ENCODE measurements around the gene IRF3. TPM values are rescaled to one million over a fixed set of nuclear protein-coding genes. Genes with fewer than 3 reads are reported as not detected.
A peak's percentile ranks its signal among the peaks of the same experiment; 100 is the strongest.

IRF3 gene
- total and polyA plus RNA-seq, 2 of the 4 experiments (the other 2 are of a cell fraction), result 39.6 to 65.2 TPM

DNA sequence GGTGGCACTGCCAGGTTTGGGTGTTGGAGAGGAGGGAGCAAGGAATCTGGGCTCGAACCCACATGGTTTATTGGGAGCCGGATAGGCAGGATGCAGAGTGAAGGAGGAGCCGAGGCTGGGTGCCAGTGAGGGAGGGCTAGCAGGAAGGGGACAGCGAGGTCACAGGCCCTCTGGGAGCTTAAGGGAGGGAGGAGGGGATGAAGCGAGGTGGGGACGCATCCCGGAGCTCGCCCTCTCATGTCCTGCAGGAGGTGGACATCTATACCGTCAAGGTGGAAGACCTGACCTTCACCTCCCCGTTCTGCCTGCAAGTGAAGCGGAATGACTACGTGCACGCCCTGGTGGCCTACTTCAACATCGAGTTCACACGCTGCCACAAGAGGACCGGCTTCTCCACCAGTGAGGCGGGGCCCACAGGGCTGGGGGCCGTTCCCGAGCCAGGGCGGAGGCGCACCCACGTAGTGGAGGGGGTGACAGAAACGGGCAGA, 20.2 kb upstream of the IRF3 start:
- in situ Hi-C loops (cut with MboI; ENCODE audit: low sequenced_read_pairs) (loop anchor here (10.0 kb wide), 1 partner anchor 169 kb away; the partner anchor contains the start of gene PTOV1), dilution Hi-C loops (cut with HindIII; ENCODE audit: low sequenced_read_pairs, unreplicated experiment) (no loop called here), intact Hi-C loops (cut with micrococcal nuclease) (no loop called here)
- no peak for TF ChIP-seq CTCF (conservative IDR thresholded peaks at IDR 0.05; ENCODE audit: low read depth, low read length)
- TF ChIP-seq NFE2L2 (IDR thresholded peaks at IDR 0.05; ENCODE audit: low read depth, low read length), result no peak
- no peak for TF ChIP-seq RFX5 (IDR thresholded peaks at IDR 0.05; ENCODE audit: low read depth, low read length)
- no peak for TF ChIP-seq SMC3 (IDR thresholded peaks at IDR 0.05; ENCODE audit: low read depth, low read length)
- TF ChIP-seq FOS (IDR thresholded peaks at IDR 0.05; ENCODE audit: low read depth, low read length), result no peak
- no peak for TF ChIP-seq POLR2A (IDR thresholded peaks at IDR 0.05; ENCODE audit: low read depth, low read length)
- no peak for TF ChIP-seq MXI1 (IDR thresholded peaks at IDR 0.05; ENCODE audit: borderline replicate concordance, low read depth, low read length)
- TF ChIP-seq, protein P1, sequence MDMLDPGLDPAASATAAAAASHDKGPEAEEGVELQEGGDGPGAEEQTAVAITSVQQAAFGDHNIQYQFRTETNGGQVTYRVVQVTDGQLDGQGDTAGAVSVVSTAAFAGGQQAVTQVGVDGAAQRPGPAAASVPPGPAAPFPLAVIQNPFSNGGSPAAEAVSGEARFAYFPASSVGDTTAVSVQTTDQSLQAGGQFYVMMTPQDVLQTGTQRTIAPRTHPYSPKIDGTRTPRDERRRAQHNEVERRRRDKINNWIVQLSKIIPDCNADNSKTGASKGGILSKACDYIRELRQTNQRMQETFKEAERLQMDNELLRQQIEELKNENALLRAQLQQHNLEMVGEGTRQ (IDR thresholded peaks at IDR 0.05; ENCODE audit: low read depth, low read length), result no peak
- TF ChIP-seq CEBPB (IDR thresholded peaks at IDR 0.05; ENCODE audit: low read depth, low read length), result no peak
- no peak for TF ChIP-seq MAFK (IDR thresholded peaks at IDR 0.05; ENCODE audit: low read depth, low read length)
- no peak for TF ChIP-seq RAD21 (IDR thresholded peaks at IDR 0.05; ENCODE audit: low read length)
- TF ChIP-seq BHLHE40 (IDR thresholded peaks at IDR 0.05; ENCODE audit: low read depth, low read length), result no peak
- TF ChIP-seq RCOR1 (IDR thresholded peaks at IDR 0.05; ENCODE audit: insufficient replicate concordance, low read length), result no peak
- TF ChIP-seq CHD1 (IDR thresholded peaks at IDR 0.05; ENCODE audit: low read depth, low read length), result no peak
- TF ChIP-seq, protein P2, sequence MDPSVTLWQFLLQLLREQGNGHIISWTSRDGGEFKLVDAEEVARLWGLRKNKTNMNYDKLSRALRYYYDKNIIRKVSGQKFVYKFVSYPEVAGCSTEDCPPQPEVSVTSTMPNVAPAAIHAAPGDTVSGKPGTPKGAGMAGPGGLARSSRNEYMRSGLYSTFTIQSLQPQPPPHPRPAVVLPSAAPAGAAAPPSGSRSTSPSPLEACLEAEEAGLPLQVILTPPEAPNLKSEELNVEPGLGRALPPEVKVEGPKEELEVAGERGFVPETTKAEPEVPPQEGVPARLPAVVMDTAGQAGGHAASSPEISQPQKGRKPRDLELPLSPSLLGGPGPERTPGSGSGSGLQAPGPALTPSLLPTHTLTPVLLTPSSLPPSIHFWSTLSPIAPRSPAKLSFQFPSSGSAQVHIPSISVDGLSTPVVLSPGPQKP (IDR thresholded peaks at IDR 0.05; ENCODE audit: borderline replicate concordance, low read depth, low read length), result no peak
- no peak for TF ChIP-seq MAZ (IDR thresholded peaks at IDR 0.05; ENCODE audit: borderline replicate concordance, low read depth, low read length)
- Histone ChIP-seq H3K18ac (ENCODE audit: low read depth, low read length) (no peak overlapping the region), H4K5ac (ENCODE audit: low read depth, low read length) (no peak overlapping the region), H4K91ac (ENCODE audit: insufficient read depth, low read depth, low read length) (no peak overlapping the region), H4K20me1 (ENCODE audit: insufficient read depth, low read length) (peaks cover 36% of the 10 kb centered on the region), H3K23ac (ENCODE audit: low read depth, low read length) (no peak overlapping the region), H3K4ac (ENCODE audit: low read depth, low read length) (no peak overlapping the region), H2AK9ac (replicated peaks; ENCODE audit: low read depth, low read length, poor library complexity) (no peak overlapping the region), H3K4me1 (ENCODE audit: control insufficient read depth, insufficient read depth, low read length) (peaks cover 7% of the 10 kb centered on the region), H3K9me1 (ENCODE audit: insufficient read depth, low read length) (peaks cover 5% of the 10 kb centered on the region; the same call in 1 of the 2 replicates), H3K36me3 (ENCODE audit: control insufficient read depth, insufficient read depth, low read length) (peaks cover 49% of the 10 kb centered on the region), H2AFZ (replicated peaks; ENCODE audit: low read length, poor library complexity) (peak overlapping the region; percentile 51), H3K9me3 (ENCODE audit: control insufficient read depth, insufficient read depth, low read length) (no peaks in the 10 kb centered on the region), H4K8ac (ENCODE audit: low read depth in 2 of 2, low read length in 2 of 2) (no peak overlapping the region), H3K14ac (replicated peaks; ENCODE audit: low read depth, low read length) (no peak overlapping the region), H3K4me2 (ENCODE audit: low read depth, low read length) (no peak overlapping the region), H3K79me1 (ENCODE audit: low read depth in 1 of 2, low read length in 2 of 2) (peaks cover 15 to 57% of the 10 kb centered on the region in 2 experiments), H2BK5ac (ENCODE audit: low read depth, low read length, poor library complexity, severe bottlenecking) (no peak overlapping the region), H3K56ac (ENCODE audit: extremely low read depth, insufficient read depth, low read length) (no peak overlapping the region), H2BK15ac (ENCODE audit: low read depth, low read length) (no peak overlapping the region), H2BK20ac (ENCODE audit: low read depth, low read length) (no peak overlapping the region), H3K9ac (ENCODE audit: low read depth, low read length) (no peak overlapping the region), H2AK5ac (ENCODE audit: low read depth, low read length) (no peak overlapping the region), H2BK120ac (ENCODE audit: low read depth, low read length) (no peak overlapping the region), H3K27ac (ENCODE audit: insufficient read depth, low read length) (no peak overlapping the region), H3K4me3 (ENCODE audit: insufficient read depth, low read depth, low read length) (no peak overlapping the region), H3K27me3 (ENCODE audit: control insufficient read depth, insufficient read depth, low read length) (no peaks in the 10 kb centered on the region)
- no peak for ATAC-seq (ENCODE audit: low read depth)
- CTCF ChIA-PET, result no interaction called here
- POLR2A ChIA-PET (ENCODE audit: unreplicated experiment), result interaction anchor here (0.6 kb wide), 2 partner anchors 88 to 140 kb away, joined by 3 to 5 read pairs; no protein-coding TSS in a partner anchor
- BruUV-seq (replicated peaks), result no TSS peak
- DNase-seq, result no peak
- WGBS, 2 experiments (ENCODE audit: extremely low coverage in 2 of 2, insufficient read length in 1 of 2), result 85% methylated on average over 17 of the region's 23 CpGs; no CpG with 5 or more reads in 1 of the 2 experiments

Data from IMR-90 (cell line).